ENCODE results near the gene PXK.
"Not testable (repeated sequence)": the region's sequence is repeated elsewhere in the genome, so short reads cannot be mapped to it uniquely, and the experiment has no call there.

Gene PXK

DNA sequence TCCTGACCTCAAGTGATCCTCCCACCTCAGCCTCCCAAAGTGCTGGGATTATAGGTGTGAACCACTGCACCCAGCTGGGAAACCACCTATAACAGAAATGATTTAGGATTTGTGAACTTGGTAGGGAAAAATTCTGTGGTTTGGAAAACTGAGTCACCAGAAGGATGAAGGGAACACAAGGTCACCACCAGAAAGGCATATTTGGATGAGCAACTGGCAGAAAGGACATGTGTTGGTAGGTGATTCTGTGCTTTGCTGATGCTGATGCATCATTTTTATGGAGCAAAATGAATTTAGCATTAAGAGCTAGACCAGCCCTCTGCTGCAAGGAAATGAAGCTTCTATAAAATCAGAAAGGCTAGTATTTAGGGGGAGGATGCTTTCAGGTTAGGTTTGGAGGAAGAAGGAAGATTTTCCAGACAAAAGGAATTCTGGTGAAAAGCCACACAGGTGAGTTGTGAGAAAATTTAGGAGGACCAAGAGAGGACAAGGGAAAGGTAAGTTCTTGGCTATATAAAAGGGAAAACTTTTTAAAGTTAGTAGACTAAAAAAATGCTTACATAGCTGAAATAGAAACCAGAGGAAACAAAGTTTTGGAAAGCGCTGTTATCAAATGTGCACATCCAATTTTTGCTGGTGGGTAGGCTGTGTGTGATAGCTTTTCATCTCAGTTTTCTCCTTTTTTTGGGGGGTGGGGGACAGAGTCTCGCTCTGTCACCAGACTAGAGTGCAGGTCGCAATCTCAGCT lies 3.6 kb downstream of the PXK start:
- peak; percentile 58 for DNase-seq (ENCODE audit: low read depth)
- Histone ChIP-seq H3K27me3 (replicated peaks; ENCODE audit: control insufficient read depth, insufficient read depth, low read length) (no peaks in the 10 kb centered on the region), H3K9ac (ENCODE audit: low read length) (no peak overlapping the region), H3K4me1 (ENCODE audit: control insufficient read depth, insufficient read depth, low read length) (peaks cover 38% of the 10 kb centered on the region), H3K9me3 (ENCODE audit: control insufficient read depth, low read length) (no peaks in the 10 kb centered on the region), H3K36me3 (ENCODE audit: control insufficient read depth, insufficient read depth, low read length, severe bottlenecking) (peaks cover 5% of the 10 kb centered on the region), H3K4me3 (ENCODE audit: low read length) (no peak overlapping the region)

DNA sequence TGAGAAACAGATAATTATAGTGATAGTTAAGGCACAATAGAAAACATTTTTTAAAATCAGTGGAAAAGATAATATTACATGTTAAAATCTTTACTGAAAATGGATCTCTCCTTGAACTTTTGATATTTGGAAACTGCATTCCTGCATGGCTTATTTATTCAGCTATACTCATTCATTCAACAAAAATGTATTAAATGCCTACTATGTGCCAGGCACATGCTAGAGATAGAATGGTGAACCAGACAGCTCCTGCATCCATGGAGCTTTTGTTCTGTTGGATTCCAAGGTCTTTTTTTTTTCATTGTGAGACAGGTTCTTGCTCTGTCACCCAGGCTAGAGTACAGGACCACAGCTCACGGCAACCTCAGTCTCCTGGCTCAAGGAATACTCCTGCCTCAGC lies 4.5 kb downstream of the PXK start:
- Histone ChIP-seq H3K9me3 (ENCODE audit: control insufficient read depth, low read length) (no peaks in the 10 kb centered on the region), H3K36me3 (ENCODE audit: control insufficient read depth, insufficient read depth, low read length, severe bottlenecking) (peaks cover 5% of the 10 kb centered on the region), H3K4me3 (ENCODE audit: low read length) (no peak overlapping the region), H3K27me3 (replicated peaks; ENCODE audit: control insufficient read depth, insufficient read depth, low read length) (no peaks in the 10 kb centered on the region), H3K9ac (ENCODE audit: low read length) (no peak overlapping the region), H3K4me1 (ENCODE audit: control insufficient read depth, insufficient read depth, low read length) (peaks cover 37% of the 10 kb centered on the region)
- no peak for DNase-seq (ENCODE audit: low read depth)

DNA sequence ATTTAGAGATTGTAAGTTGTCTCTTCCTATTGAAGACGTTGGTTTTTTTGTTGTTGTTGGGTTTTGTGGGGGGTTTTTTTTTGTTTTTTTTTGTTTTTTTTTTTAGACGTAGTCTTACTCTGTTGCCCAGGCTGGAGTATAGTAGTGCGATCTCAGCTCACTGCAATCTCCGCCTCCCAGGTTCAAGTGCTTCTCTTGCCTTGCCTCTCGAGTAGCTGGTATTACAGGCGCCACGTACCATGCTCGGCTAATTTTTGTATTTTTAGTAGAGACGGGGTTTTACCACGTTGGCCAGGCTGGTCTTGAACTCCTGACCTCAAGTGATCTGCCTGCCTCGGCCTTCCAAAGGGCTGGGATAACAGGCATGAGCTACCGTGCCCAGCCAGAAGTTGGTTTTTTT lies 6.5 kb downstream of the PXK start:
- not testable (repeated sequence) for H3K4me3 ChIP-seq (ENCODE audit: low read length); H3K9me3 ChIP-seq (ENCODE audit: control insufficient read depth, low read length); H3K27me3 ChIP-seq (replicated peaks; ENCODE audit: control insufficient read depth, insufficient read depth, low read length); H3K9ac ChIP-seq (ENCODE audit: low read length); H3K36me3 ChIP-seq (ENCODE audit: control insufficient read depth, insufficient read depth, low read length, severe bottlenecking); DNase-seq (ENCODE audit: low read depth)
- H3K4me1 ChIP-seq (ENCODE audit: control insufficient read depth, insufficient read depth, low read length) = peaks cover 34% of the 10 kb centered on the region

DNA sequence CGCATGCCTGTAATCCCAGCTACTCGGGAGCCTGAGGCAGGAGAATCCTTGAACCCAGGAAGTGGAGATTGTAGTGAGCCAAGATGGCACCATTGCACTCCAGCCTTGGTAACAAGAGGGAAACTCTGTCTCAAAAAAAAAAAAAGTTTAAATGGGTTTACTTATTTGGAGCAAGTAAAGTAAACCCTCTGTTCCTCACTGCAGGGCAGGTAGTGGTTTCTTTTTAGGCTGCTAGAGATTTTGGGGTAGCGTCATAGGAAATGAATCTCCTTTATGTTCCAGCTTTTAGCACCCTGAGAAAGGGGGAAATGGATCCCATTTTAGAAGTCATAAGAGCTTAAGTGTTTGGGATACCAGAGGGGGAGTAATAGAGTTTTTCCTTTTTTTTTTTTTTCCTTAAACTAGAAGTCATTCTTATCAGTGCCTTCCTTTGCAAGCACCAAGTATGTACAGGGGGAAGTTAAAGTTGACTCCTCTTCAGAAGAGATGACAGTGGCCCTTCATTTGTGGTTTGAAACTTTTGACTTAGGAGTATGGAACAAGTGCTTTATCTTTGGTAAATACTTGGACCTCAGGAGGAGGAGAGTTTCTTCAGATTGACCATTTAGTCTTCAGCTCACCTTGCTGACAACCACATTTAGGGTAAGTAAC lies 8.0 kb downstream of the PXK start:
- Histone ChIP-seq H3K9me3 (ENCODE audit: control insufficient read depth, low read length) (no peaks in the 10 kb centered on the region), H3K4me1 (ENCODE audit: control insufficient read depth, insufficient read depth, low read length) (peaks cover 21% of the 10 kb centered on the region), H3K4me3 (ENCODE audit: low read length) (no peak overlapping the region), H3K27me3 (replicated peaks; ENCODE audit: control insufficient read depth, insufficient read depth, low read length) (no peaks in the 10 kb centered on the region), H3K36me3 (ENCODE audit: control insufficient read depth, insufficient read depth, low read length, severe bottlenecking) (peaks cover 9% of the 10 kb centered on the region), H3K9ac (ENCODE audit: low read length) (no peak overlapping the region)
- no peak for DNase-seq (ENCODE audit: low read depth)

DNA sequence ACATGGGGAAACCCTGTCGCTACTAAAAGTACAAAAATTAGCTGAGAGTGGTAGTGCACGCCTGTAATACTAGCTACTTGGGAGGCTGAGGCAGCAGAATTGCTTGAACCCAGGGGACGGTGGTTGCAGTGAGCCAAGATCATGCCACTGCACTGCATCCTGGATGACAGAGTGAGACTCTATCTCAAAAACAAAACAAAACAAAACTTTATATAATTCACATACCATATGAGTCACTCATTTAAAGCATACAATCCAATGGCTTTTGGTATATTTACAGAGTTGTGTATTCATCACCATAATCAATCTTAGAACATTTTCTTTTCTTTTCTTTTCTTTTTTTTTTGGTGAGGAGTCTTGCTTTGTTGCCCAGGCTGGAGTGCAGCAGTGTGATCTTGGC lies 8.7 kb downstream of the PXK start:
- Histone ChIP-seq H3K4me3 (ENCODE audit: low read length) (no peak overlapping the region), H3K9me3 (ENCODE audit: control insufficient read depth, low read length) (no peaks in the 10 kb centered on the region), H3K9ac (ENCODE audit: low read length) (no peak overlapping the region), H3K27me3 (replicated peaks; ENCODE audit: control insufficient read depth, insufficient read depth, low read length) (no peaks in the 10 kb centered on the region), H3K4me1 (ENCODE audit: control insufficient read depth, insufficient read depth, low read length) (peaks cover 17% of the 10 kb centered on the region), H3K36me3 (ENCODE audit: control insufficient read depth, insufficient read depth, low read length, severe bottlenecking) (peaks cover 9% of the 10 kb centered on the region)
- DNase-seq (ENCODE audit: low read depth) = no peak

DNA sequence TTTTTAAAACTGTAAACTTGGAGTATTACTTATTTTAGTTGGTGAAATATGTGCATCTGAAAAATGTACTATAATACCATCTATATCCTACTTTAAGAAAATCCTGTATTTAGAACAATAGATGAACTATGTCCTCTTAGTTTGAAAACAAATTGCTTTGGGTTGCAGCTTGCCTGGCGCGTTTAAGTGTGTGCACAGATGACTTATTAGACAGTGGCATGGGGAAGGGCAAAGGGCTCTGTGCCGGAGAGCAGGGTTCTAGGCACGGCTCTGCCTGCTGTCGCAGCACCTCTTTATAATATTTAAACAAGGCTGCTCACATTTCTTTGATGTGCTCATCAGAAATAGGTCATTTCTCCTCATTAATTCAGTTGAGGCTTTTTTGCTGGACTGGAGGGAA lies 10.0 kb downstream of the PXK start:
- Histone ChIP-seq H3K4me1 (ENCODE audit: control insufficient read depth, insufficient read depth, low read length) (peaks cover 11% of the 10 kb centered on the region), H3K9ac (ENCODE audit: low read length) (no peak overlapping the region), H3K36me3 (ENCODE audit: control insufficient read depth, insufficient read depth, low read length, severe bottlenecking) (peaks cover 9% of the 10 kb centered on the region), H3K4me3 (ENCODE audit: low read length) (no peak overlapping the region), H3K9me3 (ENCODE audit: control insufficient read depth, low read length) (no peaks in the 10 kb centered on the region), H3K27me3 (replicated peaks; ENCODE audit: control insufficient read depth, insufficient read depth, low read length) (no peaks in the 10 kb centered on the region)
- no peak for DNase-seq (ENCODE audit: low read depth)

DNA sequence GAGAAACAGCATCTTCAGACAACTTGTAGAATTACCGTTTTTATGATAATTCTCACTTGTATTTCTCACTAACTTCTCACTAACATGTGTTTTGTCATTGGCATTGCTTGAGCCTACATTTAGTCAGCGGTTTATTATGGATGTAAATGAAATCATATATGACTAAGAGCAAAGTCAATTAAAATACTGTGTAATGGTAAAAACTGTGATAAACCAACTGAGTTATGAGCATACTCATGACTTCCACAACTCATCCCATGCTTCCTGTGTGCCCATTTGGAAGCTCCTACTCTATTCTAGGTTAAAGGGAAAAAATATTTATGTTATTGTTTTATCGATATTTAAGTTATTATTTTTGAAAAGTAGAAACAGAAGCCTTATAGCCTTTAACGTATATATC lies 12.8 kb downstream of the PXK start:
- peaks cover 9% of the 10 kb centered on the region for H3K36me3 ChIP-seq (ENCODE audit: control insufficient read depth, insufficient read depth, low read length, severe bottlenecking)
- H3K4me3 ChIP-seq (ENCODE audit: low read length) = no peak overlapping the region
- H3K4me1 ChIP-seq (ENCODE audit: control insufficient read depth, insufficient read depth, low read length) = peaks cover 16% of the 10 kb centered on the region
- DNase-seq (ENCODE audit: low read depth) = no peak
- no peaks in the 10 kb centered on the region for H3K27me3 ChIP-seq (replicated peaks; ENCODE audit: control insufficient read depth, insufficient read depth, low read length)
- no peak overlapping the region for H3K9ac ChIP-seq (ENCODE audit: low read length)
- no peaks in the 10 kb centered on the region for H3K9me3 ChIP-seq (ENCODE audit: control insufficient read depth, low read length)

DNA sequence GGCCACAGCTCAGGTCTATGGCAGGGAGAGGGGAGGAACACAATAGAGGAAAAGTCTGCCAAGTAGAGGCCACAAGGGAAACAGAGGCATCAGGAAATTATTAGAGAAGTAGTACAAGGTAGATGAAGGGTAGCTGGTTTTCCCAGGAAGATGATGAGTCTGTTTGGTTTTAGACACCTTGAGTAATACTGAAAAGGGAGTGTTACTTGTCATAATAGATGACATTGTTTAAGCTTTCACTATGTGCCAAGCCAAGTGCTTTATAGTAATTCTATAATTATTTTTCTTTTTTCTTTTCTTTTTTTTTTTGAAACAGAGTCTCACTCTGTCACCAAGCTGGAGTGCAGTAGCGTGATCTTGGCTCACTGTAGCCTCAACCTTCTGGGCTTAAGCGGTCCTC lies 13.7 kb downstream of the PXK start:
- H3K9ac ChIP-seq (ENCODE audit: low read length) = no peak overlapping the region
- peaks cover 4% of the 10 kb centered on the region for H3K36me3 ChIP-seq (ENCODE audit: control insufficient read depth, insufficient read depth, low read length, severe bottlenecking)
- H3K9me3 ChIP-seq (ENCODE audit: control insufficient read depth, low read length) = no peaks in the 10 kb centered on the region
- DNase-seq (ENCODE audit: low read depth) = no peak
- peaks cover 23% of the 10 kb centered on the region for H3K4me1 ChIP-seq (ENCODE audit: control insufficient read depth, insufficient read depth, low read length)
- H3K4me3 ChIP-seq (ENCODE audit: low read length) = no peak overlapping the region
- no peaks in the 10 kb centered on the region for H3K27me3 ChIP-seq (replicated peaks; ENCODE audit: control insufficient read depth, insufficient read depth, low read length)

DNA sequence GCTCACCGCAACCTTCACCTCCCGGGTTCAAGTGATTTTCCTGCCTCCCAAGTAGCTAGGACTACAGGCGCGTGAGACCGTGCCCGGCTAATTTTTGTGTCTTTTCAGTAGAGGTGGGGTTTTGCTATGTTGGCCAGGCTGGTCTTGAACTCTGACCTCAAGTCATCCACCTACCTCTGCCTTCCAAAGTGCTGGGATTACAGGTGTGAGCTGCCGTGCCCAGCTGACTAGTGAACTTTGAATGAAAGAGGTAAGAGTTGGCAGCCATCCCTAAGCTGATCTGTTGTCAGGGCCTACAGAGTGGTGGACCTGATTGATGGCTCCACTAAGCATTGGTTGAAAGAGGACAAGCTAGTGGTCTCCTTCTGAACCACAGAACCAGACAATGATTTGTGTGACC lies 15.3 kb downstream of the PXK start:
- no peaks in the 10 kb centered on the region for H3K27me3 ChIP-seq (replicated peaks; ENCODE audit: control insufficient read depth, insufficient read depth, low read length)
- DNase-seq (ENCODE audit: low read depth) = no peak
- H3K4me3 ChIP-seq (ENCODE audit: low read length) = no peak overlapping the region
- no peak overlapping the region for H3K9ac ChIP-seq (ENCODE audit: low read length)
- H3K9me3 ChIP-seq (ENCODE audit: control insufficient read depth, low read length) = no peaks in the 10 kb centered on the region
- H3K4me1 ChIP-seq (ENCODE audit: control insufficient read depth, insufficient read depth, low read length) = peaks cover 18% of the 10 kb centered on the region
- H3K36me3 ChIP-seq (ENCODE audit: control insufficient read depth, insufficient read depth, low read length, severe bottlenecking) = peaks cover 4% of the 10 kb centered on the region

DNA sequence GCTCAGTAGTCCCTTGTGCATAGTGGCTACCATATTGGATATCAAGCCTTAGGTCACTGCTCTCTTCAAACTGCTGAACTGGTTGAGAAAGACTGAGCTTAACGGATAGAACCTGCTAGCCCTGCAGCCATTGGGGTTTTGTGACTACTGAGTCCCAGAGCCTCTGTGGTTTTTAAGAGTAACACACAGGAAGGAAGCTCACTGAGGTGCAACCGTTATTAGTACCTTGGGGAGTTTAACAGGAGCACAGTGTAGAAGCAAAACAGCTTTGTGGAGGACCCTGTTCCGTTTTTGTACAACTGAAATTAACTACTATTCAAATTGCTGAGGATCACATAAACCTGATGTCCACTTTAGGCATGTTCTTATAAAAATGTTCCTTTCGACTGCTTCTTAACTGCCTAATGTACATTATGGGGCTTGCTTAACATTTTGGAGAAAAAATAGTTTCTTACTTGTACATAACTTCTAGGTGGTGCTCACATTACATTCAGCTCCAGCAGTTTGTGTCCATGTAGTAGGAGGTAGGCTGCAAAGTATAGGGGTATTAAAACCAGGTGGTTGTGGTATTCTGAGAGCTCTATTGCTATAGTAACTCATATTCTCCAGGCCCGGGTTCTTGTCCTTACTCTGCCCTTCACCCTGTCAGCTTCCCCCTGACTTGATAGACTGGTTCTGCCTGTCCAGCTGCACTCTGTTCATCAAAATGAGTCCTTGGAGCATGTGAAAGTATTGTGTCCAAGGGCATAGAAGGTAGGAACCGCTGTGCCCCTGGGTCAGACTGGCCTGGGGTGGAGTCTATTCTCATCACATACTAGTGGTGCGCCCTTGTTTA lies 17.3 kb downstream of the PXK start:
- no peaks in the 10 kb centered on the region for H3K36me3 ChIP-seq (ENCODE audit: control insufficient read depth, insufficient read depth, low read length, severe bottlenecking)
- H3K27me3 ChIP-seq (replicated peaks; ENCODE audit: control insufficient read depth, insufficient read depth, low read length) = no peaks in the 10 kb centered on the region
- peaks cover 16% of the 10 kb centered on the region for H3K4me1 ChIP-seq (ENCODE audit: control insufficient read depth, insufficient read depth, low read length)
- H3K9ac ChIP-seq (ENCODE audit: low read length) = no peak overlapping the region
- no peak for DNase-seq (ENCODE audit: low read depth)
- no peaks in the 10 kb centered on the region for H3K9me3 ChIP-seq (ENCODE audit: control insufficient read depth, low read length)
- H3K4me3 ChIP-seq (ENCODE audit: low read length) = no peak overlapping the region

DNA sequence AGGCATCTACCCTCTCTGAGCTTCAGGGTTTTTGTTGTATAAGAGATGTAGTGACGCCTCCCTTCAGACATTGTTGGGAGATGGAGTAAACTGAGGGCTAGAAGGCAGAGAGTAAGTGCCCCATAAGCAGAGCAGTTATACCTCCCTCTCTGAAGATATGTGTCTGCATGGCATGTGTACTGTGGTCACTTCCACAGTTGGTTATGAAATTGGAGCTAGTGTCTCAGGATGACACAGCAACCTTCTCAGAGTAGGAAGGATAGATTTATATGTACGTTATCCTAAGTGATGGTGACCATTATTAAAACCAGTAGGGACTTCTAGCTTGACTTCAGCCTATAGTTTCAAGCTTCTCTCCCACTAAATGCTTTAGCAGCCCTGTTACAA lies 17.9 kb downstream of the PXK start:
- peaks cover 16% of the 10 kb centered on the region for H3K4me1 ChIP-seq (ENCODE audit: control insufficient read depth, insufficient read depth, low read length)
- no peak overlapping the region for H3K9ac ChIP-seq (ENCODE audit: low read length)
- H3K4me3 ChIP-seq (ENCODE audit: low read length) = no peak overlapping the region
- no peaks in the 10 kb centered on the region for H3K36me3 ChIP-seq (ENCODE audit: control insufficient read depth, insufficient read depth, low read length, severe bottlenecking)
- DNase-seq (ENCODE audit: low read depth) = peak; percentile 55
- no peaks in the 10 kb centered on the region for H3K27me3 ChIP-seq (replicated peaks; ENCODE audit: control insufficient read depth, insufficient read depth, low read length)
- H3K9me3 ChIP-seq (ENCODE audit: control insufficient read depth, low read length) = no peaks in the 10 kb centered on the region

Data from adipocyte (in vitro differentiated cells).